DOHH2 (cell line): ENCODE results near the gene CDH18.

Experiments used
- EZH2phosphoT487 ChIP-seq: fragments of 200-600 bp; sonication (generic); IDR thresholded peaks from 2 replicates; pipeline ENCODE4 v1.6.1; 2017; ENCODE audit warnings: borderline replicate concordance, mild to moderate bottlenecking, antibody characterized with exemption, low read length, moderate library complexity, mixed read lengths
- TF ChIP-seq, protein P1 (sequence below): fragments of 200-600 bp; sonication (generic); IDR thresholded peaks from one replicate; pipeline ENCODE4 v1.5.1; 2014; ENCODE audit warnings: antibody characterized with exemption, mild to moderate bottlenecking, low read depth, low read length; ENCODE audit not compliant: poor library complexity, severe bottlenecking

GRCh38 chr5:19900269-19900668 lies 87.7 kb downstream of the CDH18 start:
- TF ChIP-seq, protein P1, sequence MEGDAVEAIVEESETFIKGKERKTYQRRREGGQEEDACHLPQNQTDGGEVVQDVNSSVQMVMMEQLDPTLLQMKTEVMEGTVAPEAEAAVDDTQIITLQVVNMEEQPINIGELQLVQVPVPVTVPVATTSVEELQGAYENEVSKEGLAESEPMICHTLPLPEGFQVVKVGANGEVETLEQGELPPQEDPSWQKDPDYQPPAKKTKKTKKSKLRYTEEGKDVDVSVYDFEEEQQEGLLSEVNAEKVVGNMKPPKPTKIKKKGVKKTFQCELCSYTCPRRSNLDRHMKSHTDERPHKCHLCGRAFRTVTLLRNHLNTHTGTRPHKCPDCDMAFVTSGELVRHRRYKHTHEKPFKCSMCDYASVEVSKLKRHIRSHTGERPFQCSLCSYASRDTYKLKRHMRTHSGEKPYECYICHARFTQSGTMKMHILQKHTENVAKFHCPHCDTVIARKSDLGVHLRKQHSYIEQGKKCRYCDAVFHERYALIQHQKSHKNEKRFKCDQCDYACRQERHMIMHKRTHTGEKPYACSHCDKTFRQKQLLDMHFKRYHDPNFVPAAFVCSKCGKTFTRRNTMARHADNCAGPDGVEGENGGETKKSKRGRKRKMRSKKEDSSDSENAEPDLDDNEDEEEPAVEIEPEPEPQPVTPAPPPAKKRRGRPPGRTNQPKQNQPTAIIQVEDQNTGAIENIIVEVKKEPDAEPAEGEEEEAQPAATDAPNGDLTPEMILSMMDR = no peak
- TF ChIP-seq EZH2phosphoT487 = no peak
